IMR-90 (cell line): ENCODE results near the gene GTF2A1. TPM values are rescaled to one million over a fixed set of nuclear protein-coding genes. Genes with fewer than 3 reads are reported as not detected.

Experiments used
- ATAC-seq: fragments of 200-7000 bp; cut with Tn5 transposase; 2 replicates; pipeline ENCODE4 v1.9.1; 2020; ENCODE audit warnings: low read depth, mild to moderate bottlenecking, moderate library complexity
- BruUV-seq: library from RNA; stranded (reverse); fragments of 400-500 nt; replicated peaks from 2 replicates; lab custom pipeline; 2021; lab: Mats Ljungman, UMichigan
- CTCF ChIA-PET: fragments of 300-600 bp; formaldehyde crosslinking; extraction: SDS; loops from one replicate; lab custom pipeline; 2021; ENCODE audit warnings: antibody characterized with exemption; lab: Yijun Ruan, JAX
- POLR2A ChIA-PET: fragments of 300-600 bp; sonication (Branson Sonifier 250); formaldehyde crosslinking; loops from one replicate; lab custom pipeline; 2022; ENCODE audit warnings: antibody characterized with exemption; ENCODE audit not compliant: unreplicated experiment; lab: Charles Lee
- DNase-seq: peaks from one replicate; pipeline ENCODE4 v3.0.0; 2013
- H2AFZ ChIP-seq: replicated peaks from 2 replicates; pipeline ENCODE3; 2013; ENCODE audit warnings: low read length, mild to moderate bottlenecking; ENCODE audit not compliant: poor library complexity
- H2AK5ac ChIP-seq: 2 replicates; pipeline ENCODE4 v1.6.1; 2013; ENCODE audit warnings: low read depth, low read length, inconsistent platforms
- H2AK9ac ChIP-seq: replicated peaks from 2 replicates; pipeline ENCODE3; 2013; ENCODE audit warnings: mild to moderate bottlenecking, low read depth, low read length, moderate library complexity; ENCODE audit not compliant: poor library complexity
- H2BK120ac ChIP-seq: 2 replicates; pipeline ENCODE4 v1.6.1; 2013; ENCODE audit warnings: low read depth, low read length, inconsistent platforms
- H2BK15ac ChIP-seq: 3 replicates; pipeline ENCODE4 v1.6.1; 2013; ENCODE audit warnings: low read depth, low read length, inconsistent platforms
- H2BK20ac ChIP-seq: 2 replicates; pipeline ENCODE4 v1.6.1; 2013; ENCODE audit warnings: low read depth, mild to moderate bottlenecking, inconsistent platforms, low read length, moderate library complexity
- H2BK5ac ChIP-seq: 2 replicates; pipeline ENCODE4 v1.6.1; 2013; ENCODE audit warnings: mild to moderate bottlenecking, low read depth, low read length, inconsistent platforms; ENCODE audit not compliant: poor library complexity, severe bottlenecking
- H3K14ac ChIP-seq: replicated peaks from 2 replicates; pipeline ENCODE4 v1.6.1; 2013; ENCODE audit warnings: low read depth, low read length, inconsistent platforms
- H3K18ac ChIP-seq: 2 replicates; pipeline ENCODE4 v1.6.1; 2013; ENCODE audit warnings: low read depth, low read length, control low read depth
- H3K23ac ChIP-seq: 2 replicates; pipeline ENCODE4 v1.6.1; 2013; ENCODE audit warnings: low read depth, low read length, inconsistent platforms
- H3K27ac ChIP-seq: 2 replicates; pipeline ENCODE4 v1.5.1; 2013; ENCODE audit warnings: mild to moderate bottlenecking, control low read depth, low read length; ENCODE audit not compliant: insufficient read depth
- H3K27me3 ChIP-seq: 2 replicates; pipeline ENCODE4 v1.6.1; 2013; ENCODE audit warnings: low read length; ENCODE audit not compliant: control insufficient read depth, insufficient read depth
- H3K36me3 ChIP-seq: 2 replicates; pipeline ENCODE4 v1.6.1; 2013; ENCODE audit warnings: low read length, mixed read lengths; ENCODE audit not compliant: control insufficient read depth, insufficient read depth
- H3K4ac ChIP-seq: 2 replicates; pipeline ENCODE4 v1.6.1; 2013; ENCODE audit warnings: low read depth, low read length, inconsistent platforms
- H3K4me1 ChIP-seq: 2 replicates; pipeline ENCODE4 v1.6.1; 2013; ENCODE audit warnings: low read length, mixed read lengths; ENCODE audit not compliant: control insufficient read depth, insufficient read depth
- H3K4me2 ChIP-seq: 2 replicates; pipeline ENCODE4 v1.6.1; 2013; ENCODE audit warnings: low read depth, mild to moderate bottlenecking, control low read depth, low read length, moderate library complexity
- H3K4me3 ChIP-seq: 2 replicates; pipeline ENCODE4 v1.5.1; 2013; ENCODE audit warnings: low read depth, mild to moderate bottlenecking, control low read depth, low read length, moderate library complexity; ENCODE audit not compliant: insufficient read depth
- H3K56ac ChIP-seq: 2 replicates; pipeline ENCODE4 v1.6.1; 2013; ENCODE audit warnings: low read length, inconsistent platforms; ENCODE audit not compliant: insufficient read depth; ENCODE audit errors: extremely low read depth
- H3K79me1 ChIP-seq, 2 experiments: 2 replicates each; pipeline ENCODE4 v1.6.1; 2013; ENCODE audit warnings: low read length in 2 of 2, inconsistent platforms in 1 of 2, low read depth in 1 of 2
- H3K9ac ChIP-seq: 2 replicates; pipeline ENCODE4 v1.6.1; 2013; ENCODE audit warnings: low read depth, low read length, control low read depth
- H3K9me1 ChIP-seq: 2 replicates; pipeline ENCODE4 v1.6.1; 2013; ENCODE audit warnings: low read length, inconsistent platforms; ENCODE audit not compliant: insufficient read depth
- H3K9me3 ChIP-seq: 2 replicates; pipeline ENCODE4 v1.6.1; 2013; ENCODE audit warnings: low read length; ENCODE audit not compliant: control insufficient read depth, insufficient read depth
- H4K20me1 ChIP-seq: 2 replicates; pipeline ENCODE4 v1.6.1; 2013; ENCODE audit warnings: low read length, inconsistent platforms; ENCODE audit not compliant: insufficient read depth
- H4K5ac ChIP-seq: 2 replicates; pipeline ENCODE4 v1.6.1; 2013; ENCODE audit warnings: mild to moderate bottlenecking, low read depth, low read length, control low read depth
- H4K8ac ChIP-seq, 2 experiments: 2 replicates each; pipeline ENCODE4 v1.6.1; 2013; ENCODE audit warnings: low read depth in 2 of 2, low read length in 2 of 2, control low read depth in 1 of 2, inconsistent platforms in 1 of 2
- H4K91ac ChIP-seq: 2 replicates; pipeline ENCODE4 v1.6.1; 2013; ENCODE audit warnings: low read depth, low read length, inconsistent platforms; ENCODE audit not compliant: insufficient read depth
- BHLHE40 ChIP-seq: fragments of 150-350 bp; IDR thresholded peaks from 2 replicates; pipeline ENCODE4 v1.6.1; 2016; ENCODE audit warnings: mild to moderate bottlenecking, low read depth, low read length
- MAFK ChIP-seq: IDR thresholded peaks from 2 replicates; pipeline ENCODE4 v1.6.1; 2012; ENCODE audit warnings: low read depth, low read length, improper control_type of control experiment
- WGBS, 2 experiments: methylation state at CpG; one replicate each; pipeline versions ENCODE4 v1.1.5 to v1.1.7; 2013; ENCODE audit warnings: missing lambda C conversion rate in 2 of 2; ENCODE audit not compliant: insufficient read length in 1 of 2; ENCODE audit errors: extremely low coverage in 2 of 2; 5-methylcytosine and 5-hydroxymethylcytosine counted together
- dilution Hi-C: fragments of 300-500 bp; cut with HindIII; formaldehyde crosslinking; loops from one replicate; pipeline ENCODE4 v1.14.3; 2018; ENCODE audit warnings: low sequenced_read_pairs; ENCODE audit not compliant: unreplicated experiment
- in situ Hi-C: fragments of 300-500 bp; cut with MboI; formaldehyde crosslinking; loops from 3 replicates; pipeline ENCODE4 v1.14.3; 2019; ENCODE audit warnings: low sequenced_read_pairs, inconsistent platforms, mixed read lengths
- intact Hi-C: fragments of 100-400 bp; cut with micrococcal nuclease; formaldehyde crosslinking; loops from 2 replicates; pipeline ENCODE4 v1.10.0; 2022
- polyA plus RNA-seq, 3 experiments: library from polyadenylated mRNA; depleted of rRNA; stranded (reverse); fragments of >200 nt; gene quantifications; 2 replicates each; pipeline ENCODE4 v1.2.3, GENCODE V29; 2012; ENCODE audit warnings: low replicate concordance in 1 of 3
- total RNA-seq: library from RNA; depleted of rRNA; stranded (reverse); fragments of >200 nt; gene quantifications from 2 replicates; pipeline ENCODE4 v1.2.3, GENCODE V29; 2012

Gene GTF2A1
- total and polyA plus RNA-seq, 2 of the 4 experiments (the other 2 are of a cell fraction): 16.0 to 60.4 TPM

DNA sequence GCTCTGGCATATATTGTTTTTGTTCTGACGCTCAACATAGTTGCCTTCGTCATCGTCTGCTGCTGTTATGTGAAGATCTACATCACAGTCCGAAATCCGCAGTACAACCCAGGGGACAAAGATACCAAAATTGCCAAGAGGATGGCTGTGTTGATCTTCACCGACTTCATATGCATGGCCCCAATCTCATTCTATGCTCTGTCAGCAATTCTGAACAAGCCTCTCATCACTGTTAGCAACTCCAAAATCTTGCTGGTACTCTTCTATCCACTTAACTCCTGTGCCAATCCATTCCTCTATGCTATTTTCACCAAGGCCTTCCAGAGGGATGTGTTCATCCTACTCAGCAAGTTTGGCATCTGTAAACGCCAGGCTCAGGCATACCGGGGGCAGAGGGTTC is 77.0 kb downstream of the GTF2A1 start:
- Histone ChIP-seq H3K79me1 (no peaks in the 10 kb centered on the region), H2BK120ac (no peak overlapping the region), H3K36me3 (no peaks in the 10 kb centered on the region), H3K23ac (no peak overlapping the region), H3K4ac (no peak overlapping the region), H2AFZ (no peak overlapping the region), H4K5ac (no peak overlapping the region), H3K9me1 (no peaks in the 10 kb centered on the region), H3K56ac (no peak overlapping the region), H2BK15ac (no peak overlapping the region), H2BK5ac (no peak overlapping the region), H3K14ac (no peak overlapping the region), H3K9me3 (no peaks in the 10 kb centered on the region), H2AK5ac (no peak overlapping the region), H3K4me1 (no peaks in the 10 kb centered on the region), H3K9ac (no peak overlapping the region), H2BK20ac (no peak overlapping the region), H4K8ac (no peak overlapping the region), H3K27me3 (no peaks in the 10 kb centered on the region), H3K18ac (no peak overlapping the region), H3K4me2 (no peak overlapping the region), H2AK9ac (no peak overlapping the region), H3K27ac (no peak overlapping the region), H4K20me1 (no peaks in the 10 kb centered on the region), H4K91ac (no peak overlapping the region), H3K4me3 (no peak overlapping the region)
- TF ChIP-seq MAFK (peak; percentile 38), BHLHE40 (no peak)
- BruUV-seq: no TSS peak
- no peak for DNase-seq
- ATAC-seq: no peak
- intact Hi-C loops (no loop called here), dilution Hi-C loops (no loop called here), in situ Hi-C loops (no loop called here)
- POLR2A ChIA-PET: no interaction called here
- 93% methylated on average over 5 of the region's 8 CpGs; no CpG with 5 or more reads in 1 of the 2 experiments for WGBS, 2 experiments
- CTCF ChIA-PET: no interaction called here
